Measurements from ENCODE around the gene ECM2.

Gene ECM2

DNA sequence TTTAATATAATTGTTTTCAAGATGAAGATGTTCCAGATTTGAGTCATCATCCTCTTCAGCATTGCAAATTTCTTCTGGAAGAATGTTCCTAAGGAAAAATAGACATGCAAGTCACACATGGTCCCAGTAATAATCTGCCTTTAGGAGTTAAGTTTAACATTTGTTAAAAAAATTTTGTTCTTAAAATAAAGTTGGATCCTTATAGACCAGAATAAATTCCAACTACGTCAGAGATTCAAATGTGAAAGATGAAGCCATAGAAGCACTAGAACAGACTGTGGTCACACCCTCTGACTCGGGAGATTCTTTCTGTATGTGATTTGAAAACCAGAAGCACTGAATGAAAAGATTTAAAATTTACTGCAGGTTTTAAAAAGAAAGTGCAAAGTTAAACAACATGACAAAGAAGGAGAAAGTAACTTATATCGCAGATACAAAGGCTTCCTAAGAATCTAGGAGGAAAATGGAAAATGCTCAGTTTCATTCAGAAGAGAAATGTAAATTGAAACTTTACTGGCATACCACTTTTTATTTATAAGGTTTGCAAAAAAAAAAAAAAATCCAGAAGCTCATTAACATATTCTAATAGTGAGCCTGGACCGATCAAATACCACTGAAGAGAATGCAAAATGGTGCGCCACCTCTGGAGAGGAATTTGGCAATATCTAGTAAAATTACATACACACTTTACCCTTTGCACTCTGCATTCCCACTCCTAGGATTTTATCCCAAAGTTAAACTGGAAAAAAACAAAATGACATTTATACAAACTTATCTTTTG, 39.2 kb downstream of the ECM2 start:
- peak; percentile 23 for DNase-seq

DNA sequence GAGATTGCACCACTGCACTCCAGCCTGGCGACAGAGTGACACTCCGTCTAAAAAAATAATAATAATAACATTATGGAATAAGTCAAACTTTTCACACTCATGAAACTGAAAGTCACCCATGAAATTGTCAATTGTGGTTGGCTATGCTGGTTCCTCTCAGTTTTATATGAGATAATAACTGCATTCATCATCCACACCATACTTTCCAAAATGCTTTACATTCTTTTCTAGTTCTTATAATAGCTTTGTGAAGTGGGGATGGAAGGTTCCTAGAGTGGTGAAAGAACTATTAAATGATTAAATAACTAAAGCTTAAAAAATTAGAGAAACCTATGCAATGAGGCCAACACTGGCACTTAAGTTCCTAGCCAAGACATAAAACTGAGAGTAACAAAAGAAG, 40.9 kb downstream of the ECM2 start:
- peak; percentile 12 for DNase-seq

GRCh38 chr9:92493749-92494387, 41.9 kb downstream of the ECM2 start:
- DNase-seq: no peak

- DNase-seq: no peak
Observed at GRCh38 chr9:92492781-92493401, 42.9 kb downstream of the ECM2 start.

GRCh38 chr9:92488681-92489550, 46.9 kb downstream of the ECM2 start:
- DNase-seq: peak; percentile 68

- DNase-seq: no peak
Observed at GRCh38 chr9:92486371-92486770, 49.4 kb downstream of the ECM2 start.

GRCh38 chr9:92484563-92484962, 51.2 kb downstream of the ECM2 start:
- DNase-seq: no peak

- DNase-seq: peak; percentile 39
Observed at GRCh38 chr9:92483627-92484545, 51.9 kb downstream of the ECM2 start.

- DNase-seq: no peak
Observed at GRCh38 chr9:92482805-92483204, 53.0 kb downstream of the ECM2 start.

GRCh38 chr9:92482329-92482728, 53.5 kb downstream of the ECM2 start, which contains the start of gene ASPN:
TSS of gene ASPN (minus strand) at chr9:92482506.
- DNase-seq: no peak

DNA sequence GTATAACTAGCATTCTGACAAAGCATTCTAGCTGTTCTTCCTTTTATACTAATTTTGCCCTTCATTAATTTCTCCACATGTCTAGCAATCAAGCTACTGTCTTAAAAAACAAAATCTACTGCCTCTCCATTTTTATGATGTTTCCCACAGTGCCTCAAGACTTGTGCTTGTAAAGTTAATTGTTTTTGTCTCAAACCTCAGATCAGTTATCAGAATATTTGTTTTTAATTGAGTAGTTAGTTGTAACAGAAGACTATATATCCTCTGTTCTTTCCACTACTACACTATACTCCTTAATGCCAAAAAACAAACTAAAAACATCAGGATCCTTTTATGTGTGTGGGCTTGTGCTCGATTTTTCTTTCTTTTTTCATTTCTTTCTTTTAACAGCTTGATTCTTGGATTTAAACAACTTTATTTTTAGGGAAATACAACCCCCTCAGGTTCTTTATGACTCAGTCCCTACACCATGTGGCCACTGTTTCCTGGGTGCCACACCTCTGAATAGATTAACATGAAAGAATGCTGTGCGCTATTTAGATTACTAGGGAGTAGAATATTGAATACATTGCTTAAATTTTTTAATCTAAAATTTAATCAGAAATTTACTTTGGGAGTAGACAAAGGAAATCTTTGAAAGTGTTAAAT, 54.7 kb downstream of the ECM2 start:
- DNase-seq: peak; percentile 49

GRCh38 chr9:92480291-92480771, 55.5 kb downstream of the ECM2 start:
- peak; percentile 26 for DNase-seq

- DNase-seq: no peak
Observed at GRCh38 chr9:92479346-92479745, 56.4 kb downstream of the ECM2 start.

- no peak for DNase-seq
Observed at GRCh38 chr9:92478783-92479182, 57.0 kb downstream of the ECM2 start.

DNA sequence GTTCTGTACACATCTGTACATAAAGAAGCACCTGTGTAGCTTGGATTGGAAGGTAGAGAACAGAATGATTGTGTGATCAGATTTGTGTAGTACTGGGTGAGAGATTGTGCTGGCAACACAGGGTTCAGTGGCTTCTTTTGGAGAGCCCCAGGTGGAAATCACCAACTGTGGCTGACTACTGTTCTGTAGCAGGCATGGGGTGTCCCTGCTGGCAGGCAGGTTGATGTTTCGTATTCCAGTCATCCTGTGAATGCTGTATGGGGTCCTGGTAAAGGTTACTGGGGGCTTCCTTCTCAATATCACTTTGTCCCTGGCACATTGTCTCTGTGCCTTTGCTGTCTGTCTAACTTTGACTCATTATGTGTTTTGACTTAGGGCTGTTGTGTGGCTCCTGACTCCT, 58.8 kb downstream of the ECM2 start:
- DNase-seq: no peak

DNA sequence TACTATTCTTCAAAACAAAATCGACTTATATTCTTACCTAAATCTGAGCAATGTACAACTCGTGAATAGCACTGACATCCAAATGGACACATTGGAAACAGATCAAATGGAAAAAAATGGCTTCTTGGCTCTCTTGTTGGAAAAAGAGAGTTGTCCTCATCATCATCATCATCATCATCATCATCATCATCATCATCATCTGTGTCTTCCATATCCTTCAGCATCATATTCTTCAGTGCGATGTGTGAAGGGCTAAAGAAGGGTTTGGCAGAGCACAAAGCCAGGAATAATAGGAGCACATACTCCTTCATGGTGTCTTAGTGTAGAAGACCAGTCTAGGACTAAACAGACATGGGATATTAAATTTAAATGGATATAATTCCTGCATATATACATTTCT, 61.2 kb downstream of the ECM2 start:
- no peak for DNase-seq

- DNase-seq: peak; percentile 35
Observed at GRCh38 chr9:92468206-92468605, 67.6 kb downstream of the ECM2 start.

- no peak for DNase-seq
Observed at GRCh38 chr9:92467511-92467910, 68.3 kb downstream of the ECM2 start.

GRCh38 chr9:92467041-92467440, 68.7 kb downstream of the ECM2 start:
- DNase-seq: no peak

GRCh38 chr9:92463984-92464383, 71.8 kb downstream of the ECM2 start:
- DNase-seq: peak; percentile 83

DNA sequence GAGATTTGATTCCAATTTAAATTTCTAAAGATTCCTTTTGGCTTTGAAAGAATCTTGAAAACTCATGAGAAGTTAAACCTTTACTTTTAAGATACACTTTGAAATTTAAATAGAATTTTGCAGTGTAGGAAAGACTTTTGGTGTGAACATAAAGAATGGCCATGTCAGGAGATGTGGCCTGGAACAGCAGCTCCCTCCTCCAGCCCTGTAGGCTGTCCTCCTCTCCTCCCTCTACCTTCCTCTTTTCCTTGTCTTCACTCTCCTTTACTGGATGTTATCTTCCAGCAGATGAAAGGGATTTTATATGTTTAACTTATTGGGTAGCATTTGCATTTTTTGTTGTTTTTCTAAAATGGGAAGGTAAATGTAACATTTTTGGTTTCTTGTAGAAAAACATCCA, 72.4 kb downstream of the ECM2 start:
- no peak for DNase-seq
